Activated CD4-positive, alpha-beta T cell treated with anti-CD3 and anti-CD28 coated beads, Interleukin-2, amount 10 ng/mL, durations not matched to agents 7 days and 5 days (primary cell): Measurements from ENCODE around the gene POP7. TPM values are rescaled to one million over a fixed set of nuclear protein-coding genes. Genes with fewer than 3 reads are reported as not detected.

Experiments
- CTCF ChIA-PET: fragments of 350-600 bp; sonication (Branson Sonifier 250); formaldehyde crosslinking; loops from one replicate; lab custom pipeline; 2021; ENCODE audit warnings: antibody characterized with exemption; lab: Charles Lee
- POLR2A ChIA-PET: fragments of 350-600 bp; sonication (Branson Sonifier 250); formaldehyde crosslinking; loops from one replicate; lab custom pipeline; 2021; ENCODE audit warnings: antibody characterized with exemption; lab: Charles Lee
- DNase-seq: peaks from one replicate; pipeline ENCODE4 v3.0.0-alpha.2; 2020
- H3K27ac Mint-ChIP-seq: one replicate; pipeline ENCODE4 v1.8.0; 2021; ENCODE audit warnings: mild to moderate bottlenecking, moderate library complexity, mixed read lengths
- H3K27me3 Mint-ChIP-seq: one replicate; pipeline ENCODE4 v1.8.0; 2021; ENCODE audit warnings: mixed read lengths
- H3K36me3 Mint-ChIP-seq: one replicate; pipeline ENCODE4 v1.8.0; 2021; ENCODE audit warnings: low read depth, mixed read lengths
- H3K4me1 Mint-ChIP-seq: one replicate; pipeline ENCODE4 v1.8.0; 2021; ENCODE audit warnings: mixed read lengths
- H3K4me3 Mint-ChIP-seq: one replicate; pipeline ENCODE4 v1.8.0; 2021; ENCODE audit warnings: mild to moderate bottlenecking, moderate library complexity, mixed read lengths
- H3K9me3 Mint-ChIP-seq: one replicate; pipeline ENCODE4 v1.8.0; 2021; ENCODE audit warnings: mixed read lengths
- total RNA-seq, 2 experiments: library from RNA; stranded (reverse); gene quantifications; one replicate each; pipeline ENCODE4 v1.2.3, GENCODE V29; 2021

POP7 gene
- total RNA-seq, 2 experiments from 2014 or later: 39.9 to 40.5 TPM

GRCh38 chr7:100674411-100675104, 31.4 kb upstream of the POP7 start:
- H3K27me3 Mint-ChIP-seq: peaks cover 5% of the 10 kb centered on the region
- peaks cover 31% of the 10 kb centered on the region for H3K4me1 Mint-ChIP-seq
- ChIA-PET POLR2A (no interaction called here), CTCF (interaction anchor here (1.1 to 2.8 kb wide), 2 partner anchors 15 to 31 kb away, joined by 3 to 11 read pairs; partner anchors contain the start of gene POP7)
- peaks cover 24% of the 10 kb centered on the region for H3K36me3 Mint-ChIP-seq
- no peaks in the 10 kb centered on the region for H3K9me3 Mint-ChIP-seq
- H3K4me3 Mint-ChIP-seq: peak overlapping the region; percentile 97
- peak overlapping the region; percentile 95 for H3K27ac Mint-ChIP-seq
- DNase-seq: no peak

DNA sequence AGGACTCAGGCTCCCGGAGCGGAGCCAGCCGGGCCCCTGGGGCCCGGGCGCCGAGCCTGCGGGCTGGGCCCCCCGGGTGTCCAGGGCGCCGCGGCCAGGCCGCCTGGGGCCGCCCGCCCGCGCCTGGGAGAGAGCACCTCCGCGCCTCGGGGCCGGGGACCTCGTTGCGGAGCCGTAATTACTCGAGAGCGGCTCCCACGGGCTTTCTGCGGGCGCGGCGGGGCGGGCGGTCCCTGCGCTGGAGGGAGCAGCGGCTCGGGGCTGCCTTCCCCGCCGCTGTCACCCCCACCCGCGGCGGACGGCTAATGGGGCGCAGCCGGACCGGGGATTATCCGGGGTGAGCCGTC, 30.8 kb upstream of the POP7 start:
- no peak for DNase-seq

GRCh38 chr7:100675581-100676350, 30.2 kb upstream of the POP7 start:
- Mint-ChIP-seq H3K4me1 (peaks cover 42% of the 10 kb centered on the region), H3K4me3 (peak overlapping the region; percentile 86), H3K27me3 (peaks cover 5% of the 10 kb centered on the region), H3K27ac (peak overlapping the region; percentile 88), H3K36me3 (peaks cover 27% of the 10 kb centered on the region), H3K9me3 (no peaks in the 10 kb centered on the region)
- peak; percentile 89 for DNase-seq
- POLR2A ChIA-PET: interaction anchor here (0.5 kb wide), 1 partner anchor 16 kb away, joined by 4 read pairs; no protein-coding TSS in a partner anchor
- CTCF ChIA-PET: interaction anchor here (0.6 to 3.2 kb wide), 4 partner anchors 10 to 135 kb away, joined by 3 to 12 read pairs (median 8); partner anchors contain the start of gene POP7

More for the DNA sequence above, 30.8 kb upstream of the POP7 start:
- Mint-ChIP-seq H3K36me3 (peaks cover 25% of the 10 kb centered on the region), H3K4me1 (peaks cover 36% of the 10 kb centered on the region), H3K4me3 (peak overlapping the region; percentile 97), H3K9me3 (no peaks in the 10 kb centered on the region), H3K27ac (no peak overlapping the region), H3K27me3 (peaks cover 5% of the 10 kb centered on the region)
- CTCF ChIA-PET: interaction anchor here (1.1 to 2.8 kb wide), 2 partner anchors 15 to 31 kb away, joined by 3 to 11 read pairs; partner anchors contain the start of gene POP7
- POLR2A ChIA-PET: no interaction called here

DNA sequence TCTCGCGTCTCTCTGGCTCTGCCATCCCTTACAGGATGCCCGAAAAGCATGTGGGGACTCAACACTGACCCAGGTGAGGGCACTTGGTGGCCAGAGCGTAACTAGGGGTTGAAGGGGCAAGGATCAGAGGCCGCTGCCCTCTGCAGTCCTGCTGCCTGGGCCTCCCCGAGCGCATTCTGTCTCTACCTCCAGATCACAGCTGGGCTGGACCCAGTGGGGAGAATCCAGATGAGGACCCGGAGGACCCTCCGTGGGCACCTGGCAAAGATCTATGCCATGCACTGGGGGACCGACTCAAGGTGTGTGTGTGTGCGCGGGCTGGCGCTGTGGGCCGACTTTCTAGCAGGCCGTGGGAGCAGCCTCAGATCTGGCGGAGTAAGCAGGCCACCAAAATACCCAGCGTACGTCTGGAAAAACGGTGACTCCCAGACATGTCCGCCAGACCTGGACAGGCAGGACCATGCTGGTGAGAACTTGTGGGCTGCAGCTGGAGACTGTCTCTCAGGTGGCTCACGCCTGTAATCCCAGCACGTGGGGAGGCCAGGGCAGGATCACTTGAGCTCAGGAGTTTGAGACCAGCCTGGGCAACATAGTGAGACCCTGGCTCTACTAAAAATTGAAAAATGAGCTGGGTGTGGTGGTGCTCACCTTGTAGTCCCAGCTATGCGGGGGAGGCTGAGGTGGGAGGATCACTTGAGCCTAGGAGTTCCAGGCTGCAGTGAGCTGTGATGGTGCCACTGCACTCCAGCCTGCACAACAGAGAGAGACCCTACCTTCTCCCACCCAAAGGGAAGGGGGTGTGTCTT, 29.2 kb upstream of the POP7 start:
- Mint-ChIP-seq H3K27me3 (no peaks in the 10 kb centered on the region), H3K4me1 (peaks cover 46% of the 10 kb centered on the region), H3K4me3 (peak overlapping the region; percentile 86), H3K36me3 (peaks cover 30% of the 10 kb centered on the region), H3K27ac (peak overlapping the region; percentile 86), H3K9me3 (no peaks in the 10 kb centered on the region)
- no peak for DNase-seq
- CTCF ChIA-PET: interaction anchor here (0.5 to 3.2 kb wide), 7 partner anchors 13 to 136 kb away, joined by 3 to 12 read pairs (median 3); partner anchors contain the start of gene POP7
- POLR2A ChIA-PET: no interaction called here

- CTCF ChIA-PET: interaction anchor here (0.5 to 3.2 kb wide), 5 partner anchors 25 to 112 kb away, joined by 3 to 12 read pairs (median 3); partner anchors contain the start of gene POP7
- no peaks in the 10 kb centered on the region for H3K9me3 Mint-ChIP-seq
- H3K27me3 Mint-ChIP-seq: no peaks in the 10 kb centered on the region
- no peak for DNase-seq
- H3K4me1 Mint-ChIP-seq: peaks cover 45% of the 10 kb centered on the region
- POLR2A ChIA-PET: no interaction called here
- H3K4me3 Mint-ChIP-seq: no peak overlapping the region
- peak overlapping the region; percentile 68 for H3K27ac Mint-ChIP-seq
- H3K36me3 Mint-ChIP-seq: peaks cover 31% of the 10 kb centered on the region
Observed at GRCh38 chr7:100677308-100678267, 28.3 kb upstream of the POP7 start.

- POLR2A ChIA-PET: no interaction called here
- no peaks in the 10 kb centered on the region for H3K9me3 Mint-ChIP-seq
- DNase-seq: no peak
- CTCF ChIA-PET: interaction anchor here (3.2 kb wide), 1 partner anchor 27 kb away, joined by 12 read pairs; the partner anchor contains the start of gene POP7
- no peaks in the 10 kb centered on the region for H3K27me3 Mint-ChIP-seq
- peak overlapping the region; percentile 81 for H3K27ac Mint-ChIP-seq
- H3K4me3 Mint-ChIP-seq: peak overlapping the region; percentile 48
- peaks cover 38% of the 10 kb centered on the region for H3K4me1 Mint-ChIP-seq
- peaks cover 33% of the 10 kb centered on the region for H3K36me3 Mint-ChIP-seq
Observed at GRCh38 chr7:100678291-100678984, 27.5 kb upstream of the POP7 start.

- peak overlapping the region; percentile 25 for H3K27ac Mint-ChIP-seq
- CTCF ChIA-PET: interaction anchor here (3.0 kb wide), 1 partner anchor 13 kb away, joined by 18 read pairs; the partner anchor contains the start of gene GIGYF1
- peaks cover 38% of the 10 kb centered on the region for H3K4me1 Mint-ChIP-seq
Observed at GRCh38 chr7:100679129-100679926, 26.6 kb upstream of the POP7 start.

GRCh38 chr7:100679927-100680575, 25.9 kb upstream of the POP7 start:
- Mint-ChIP-seq H3K27ac (peak overlapping the region; percentile 27), H3K4me1 (peaks cover 38% of the 10 kb centered on the region), H3K9me3 (no peaks in the 10 kb centered on the region), H3K27me3 (no peaks in the 10 kb centered on the region), H3K36me3 (peaks cover 32% of the 10 kb centered on the region), H3K4me3 (no peak overlapping the region)
- ChIA-PET CTCF (interaction anchor here (0.6 to 3.0 kb wide), 4 partner anchors 13 to 80 kb away, joined by 3 to 18 read pairs (median 5); partner anchors contain the start of genes GIGYF1 and POP7), POLR2A (no interaction called here)
- no peak for DNase-seq

More at GRCh38 chr7:100679129-100679926, 26.6 kb upstream of the POP7 start:
- no peak for DNase-seq
- no peaks in the 10 kb centered on the region for H3K27me3 Mint-ChIP-seq
- no peak overlapping the region for H3K4me3 Mint-ChIP-seq
- POLR2A ChIA-PET: no interaction called here
- H3K36me3 Mint-ChIP-seq: peaks cover 33% of the 10 kb centered on the region
- H3K9me3 Mint-ChIP-seq: no peaks in the 10 kb centered on the region

- Mint-ChIP-seq H3K4me3 (no peak overlapping the region), H3K27me3 (no peaks in the 10 kb centered on the region), H3K4me1 (peaks cover 38% of the 10 kb centered on the region), H3K27ac (peak overlapping the region; percentile 60), H3K9me3 (no peaks in the 10 kb centered on the region), H3K36me3 (peaks cover 39% of the 10 kb centered on the region)
- no peak for DNase-seq
- ChIA-PET POLR2A (no interaction called here), CTCF (interaction anchor here (0.6 to 3.0 kb wide), 4 partner anchors 12 to 81 kb away, joined by 3 to 18 read pairs (median 5); partner anchors contain the start of genes GIGYF1 and POP7)
Observed at GRCh38 chr7:100680576-100681271, 25.2 kb upstream of the POP7 start.
